ENCODE results near the gene RHOBTB1.

RHOBTB1 gene

DNA sequence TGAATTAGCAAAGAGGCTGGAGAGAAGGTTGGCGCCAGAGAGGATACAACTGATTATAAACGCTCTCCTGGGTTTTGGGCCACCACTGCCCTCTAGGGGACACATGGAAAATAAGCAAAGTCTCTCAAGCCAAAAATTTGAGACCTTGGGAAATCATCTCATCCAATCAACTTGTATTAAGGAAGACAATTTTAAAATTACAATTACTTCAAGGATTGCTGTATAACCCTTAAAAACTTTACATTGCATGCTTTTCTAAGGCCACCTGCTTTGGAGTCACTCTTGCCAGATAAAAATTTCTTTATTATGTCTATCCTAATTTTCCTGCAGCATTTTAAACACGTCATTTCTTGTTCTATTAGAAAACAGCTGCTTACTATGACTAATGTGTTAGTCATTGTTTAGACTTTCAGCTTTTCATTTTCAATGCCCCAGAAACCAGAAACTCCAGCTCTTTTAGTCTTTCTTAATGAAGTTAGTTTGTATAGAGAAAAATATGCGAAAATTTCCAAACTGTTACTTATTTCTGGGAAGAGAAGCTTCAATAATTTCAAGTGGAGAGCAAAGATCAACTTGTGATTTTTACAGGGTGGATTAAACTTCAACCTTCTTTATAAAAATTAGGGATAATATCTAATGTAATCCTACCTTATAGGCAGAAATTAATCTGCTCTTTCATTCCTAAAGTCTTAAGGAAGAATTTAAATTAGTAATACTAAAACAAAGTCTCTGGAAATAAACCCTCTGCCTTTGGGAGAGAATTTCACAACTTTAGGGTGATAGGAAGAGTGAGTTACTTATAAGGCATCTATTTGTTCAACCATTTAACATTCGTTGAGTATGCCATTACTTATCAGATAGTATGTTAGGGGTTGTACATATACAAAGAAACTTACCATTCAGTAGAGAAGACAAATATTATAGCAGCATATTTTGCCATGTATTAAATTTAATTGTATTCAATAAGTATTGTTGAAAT lies 20.6 kb upstream of the RHOBTB1 start:
- DNase-seq (ENCODE audit: low spot score), result peak; percentile 56

DNA sequence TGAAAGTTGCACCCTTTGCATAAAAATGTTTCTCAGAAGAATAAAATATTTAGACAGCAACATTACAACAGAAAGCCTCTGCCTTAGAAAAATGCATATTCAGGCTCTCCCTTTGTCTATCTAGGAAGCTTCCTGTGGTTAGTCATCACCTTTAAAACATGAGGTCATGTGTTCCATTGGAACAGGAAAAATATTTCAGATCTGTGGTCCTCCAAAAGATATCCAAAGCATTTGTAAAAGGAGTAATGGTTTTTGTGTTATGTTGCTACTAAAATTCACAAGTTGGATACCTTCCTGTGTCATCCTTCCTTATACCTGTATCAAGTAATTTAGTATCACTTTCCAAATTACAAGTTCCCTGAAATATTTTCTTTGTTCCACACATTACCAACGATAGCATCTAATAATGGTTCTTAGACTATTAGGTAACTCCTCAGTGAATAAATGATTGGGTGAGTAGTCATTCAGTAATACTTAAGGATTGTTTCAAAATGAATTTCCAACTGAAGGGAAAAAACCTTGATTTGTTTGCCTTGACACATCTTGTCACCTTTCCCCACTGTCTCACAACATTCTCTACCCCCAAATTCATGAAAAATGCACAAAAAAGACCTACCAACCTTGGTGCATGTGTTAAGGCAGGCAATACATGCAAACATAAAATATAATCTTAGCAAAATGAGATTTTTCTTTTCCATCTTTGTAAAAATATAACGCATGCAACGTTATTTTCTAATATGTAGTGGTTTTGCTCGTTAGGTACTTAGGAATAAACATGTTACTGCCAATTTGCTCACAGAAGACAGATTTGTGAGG lies 19.7 kb upstream of the RHOBTB1 start:
- DNase-seq (ENCODE audit: low spot score), result no peak

GRCh38 chr10:60962946-60963345 lies 19.0 kb upstream of the RHOBTB1 start:
- no peak for DNase-seq (ENCODE audit: low spot score)

DNA sequence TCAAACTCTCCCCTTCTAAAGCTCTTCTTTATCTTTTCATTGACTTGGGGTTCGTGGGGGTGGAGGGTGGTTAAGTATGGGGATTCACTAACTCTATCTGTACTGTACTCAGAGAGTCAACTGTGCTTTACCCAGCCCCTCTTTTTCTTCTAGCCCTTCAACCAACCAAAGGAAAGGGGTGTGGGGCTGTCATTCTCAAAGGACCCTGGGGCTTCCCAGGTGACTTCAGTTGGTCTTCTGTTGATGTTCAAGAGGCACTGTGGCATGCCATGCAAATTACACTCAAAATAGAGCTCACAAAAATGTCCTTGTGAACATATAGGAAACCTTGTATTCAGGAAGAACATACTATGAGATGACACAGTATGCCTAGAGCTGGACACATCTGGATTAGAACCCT lies 16.9 kb upstream of the RHOBTB1 start:
- no peak for DNase-seq (ENCODE audit: low spot score)

DNA sequence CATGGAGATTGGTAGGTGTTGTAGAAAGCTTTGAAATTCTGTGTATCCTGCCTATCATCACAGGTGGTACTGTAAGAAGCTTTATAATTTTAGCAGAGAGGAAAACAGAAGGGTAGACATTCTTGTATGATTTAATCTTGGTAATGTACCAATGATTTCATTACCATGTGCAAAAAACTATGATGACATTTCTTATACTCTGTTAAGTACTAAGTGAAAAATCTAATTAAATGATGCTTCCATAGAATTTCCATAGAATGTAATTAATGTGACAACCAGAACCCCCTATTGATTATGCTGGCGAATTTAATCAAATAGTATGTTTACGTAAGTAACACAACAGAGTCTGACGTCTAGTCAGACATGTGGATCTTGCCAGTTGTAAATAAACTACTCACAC lies 16.0 kb upstream of the RHOBTB1 start:
- no peak for DNase-seq (ENCODE audit: low spot score)

GRCh38 chr10:60958892-60959601 lies 15.1 kb upstream of the RHOBTB1 start:
- no peak for DNase-seq (ENCODE audit: low spot score)

DNA sequence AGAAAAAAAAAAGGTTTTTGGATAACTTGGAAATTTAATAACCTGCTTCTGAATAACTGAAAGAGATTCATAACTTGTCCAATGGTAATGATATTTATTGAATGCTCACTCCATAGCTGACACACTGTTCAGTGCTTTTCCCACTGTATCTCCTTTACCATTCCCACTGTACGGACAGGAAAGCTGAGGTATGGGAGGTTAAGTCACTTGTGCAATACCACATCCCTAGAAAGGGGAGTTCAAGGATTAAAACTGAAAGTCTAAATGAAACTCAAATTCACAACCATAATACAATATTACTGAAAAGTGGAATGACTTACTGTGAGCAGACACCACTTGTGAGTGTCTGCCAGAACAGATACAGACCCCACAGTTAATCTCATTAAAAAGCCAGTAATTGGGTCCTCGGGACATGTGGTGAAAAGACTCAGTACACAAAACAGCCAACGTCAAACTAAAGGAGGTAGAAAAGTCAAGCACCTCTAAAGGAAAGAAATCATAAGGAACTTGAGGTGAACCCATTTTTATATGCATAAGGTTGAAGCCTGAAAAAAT lies 13.8 kb upstream of the RHOBTB1 start:
- DNase-seq (ENCODE audit: low spot score), result no peak

- DNase-seq (ENCODE audit: low spot score), result no peak
These were observed 12.0 kb upstream of the RHOBTB1 start for GRCh38 chr10:60955957-60956425.

- no peak for DNase-seq (ENCODE audit: low spot score)
These were observed 11.3 kb upstream of the RHOBTB1 start for GRCh38 chr10:60955316-60955715.

- no peak for DNase-seq (ENCODE audit: low spot score)
These were observed 10.1 kb upstream of the RHOBTB1 start for GRCh38 chr10:60954035-60954434.

GRCh38 chr10:60953420-60953819 lies 9.4 kb upstream of the RHOBTB1 start:
- DNase-seq (ENCODE audit: low spot score), result no peak

DNA sequence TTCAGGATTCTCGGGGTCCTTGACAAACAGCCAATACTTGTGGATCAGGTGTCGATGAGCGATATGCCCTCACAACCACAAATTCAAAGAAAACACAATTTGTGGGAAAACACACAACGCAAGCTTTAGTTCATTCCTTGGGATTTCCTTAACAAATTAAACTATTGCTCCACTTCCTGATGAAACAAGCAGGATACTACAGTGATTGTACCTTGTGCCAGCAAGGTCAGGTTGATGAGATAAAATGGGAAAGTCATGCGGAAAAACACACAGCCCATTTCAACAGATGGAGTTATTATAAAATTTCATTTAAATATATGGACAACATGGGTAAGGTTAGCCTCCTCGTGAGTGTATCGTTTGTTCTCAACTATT lies 8.8 kb upstream of the RHOBTB1 start:
- no peak for DNase-seq (ENCODE audit: low spot score)

DNA sequence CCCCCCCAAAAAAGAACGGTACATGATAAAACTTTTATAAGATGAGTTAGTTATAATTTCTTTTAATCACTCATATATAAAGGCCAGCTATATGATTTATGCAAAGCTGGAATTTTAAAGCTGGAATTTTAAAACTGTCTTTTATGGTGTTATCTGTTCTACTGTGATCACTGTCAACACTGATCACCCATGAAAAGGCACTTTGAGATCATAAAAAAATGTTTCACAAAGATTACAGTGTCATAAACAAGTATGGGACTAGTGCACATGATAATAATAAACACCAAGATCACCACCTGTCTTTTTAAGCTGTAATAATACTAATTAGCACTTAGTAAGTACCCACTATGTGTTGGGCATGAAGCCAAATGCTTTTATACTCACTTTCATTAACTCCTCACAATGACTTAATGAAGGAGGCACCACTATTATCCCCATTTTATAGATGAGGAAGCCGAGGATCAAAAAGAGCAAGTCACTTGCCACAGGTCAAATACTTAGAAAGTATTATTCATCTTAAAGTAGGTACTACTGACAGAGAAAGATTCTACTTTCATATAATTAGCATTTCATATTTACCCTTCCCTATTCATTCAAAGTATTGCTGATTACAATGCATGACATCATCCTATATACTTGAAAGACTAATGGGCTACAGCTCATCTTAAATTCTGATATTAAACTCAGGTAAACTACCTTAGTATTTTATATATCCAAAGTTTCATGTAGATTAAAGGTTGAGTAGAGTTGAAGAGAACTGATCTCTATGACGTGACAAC lies 8.3 kb upstream of the RHOBTB1 start:
- DNase-seq (ENCODE audit: low spot score), result no peak

DNA sequence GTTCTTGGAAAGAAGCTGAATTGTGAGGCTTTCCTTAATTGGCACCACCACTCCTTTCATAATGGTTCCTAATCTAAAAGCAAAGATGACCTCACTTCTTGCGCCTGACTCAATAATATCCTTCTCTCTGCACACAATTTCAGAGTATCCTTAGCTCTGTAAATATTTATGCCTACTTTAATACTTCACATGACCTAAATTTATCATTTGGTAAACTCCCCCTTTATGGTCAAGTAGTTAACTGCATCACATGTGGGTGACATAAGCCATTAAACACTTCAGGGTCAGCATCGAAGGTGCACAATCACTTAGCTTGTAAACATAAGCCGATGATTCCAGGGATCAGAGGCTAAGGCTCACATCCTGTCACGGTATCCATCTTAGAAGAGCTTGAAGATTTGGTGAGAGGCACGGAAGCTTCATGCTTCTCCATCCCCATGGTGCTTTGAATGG lies 7.3 kb upstream of the RHOBTB1 start:
- DNase-seq (ENCODE audit: low spot score), result no peak

DNA sequence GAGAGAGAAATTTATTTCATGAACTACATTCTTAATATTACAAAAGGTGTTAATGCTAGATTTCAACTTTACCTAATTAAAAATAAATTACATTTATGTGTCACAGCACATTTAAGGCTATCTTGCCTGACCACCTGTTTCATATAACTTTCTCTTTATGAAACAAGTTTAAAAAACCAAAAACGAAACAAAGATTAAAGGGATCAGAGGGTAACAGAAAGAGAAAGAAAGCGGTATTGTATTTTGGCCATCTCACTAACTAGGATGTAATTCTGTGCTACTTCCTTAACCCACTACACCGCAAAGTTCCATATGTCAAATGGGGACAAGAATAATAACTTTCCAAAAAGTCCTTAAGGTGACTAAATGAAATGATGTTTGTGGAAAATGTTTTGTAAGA lies 6.3 kb upstream of the RHOBTB1 start:
- DNase-seq (ENCODE audit: low spot score), result no peak

- no peak for DNase-seq (ENCODE audit: low spot score)
These were observed 4.9 kb upstream of the RHOBTB1 start for GRCh38 chr10:60948851-60949250.

DNA sequence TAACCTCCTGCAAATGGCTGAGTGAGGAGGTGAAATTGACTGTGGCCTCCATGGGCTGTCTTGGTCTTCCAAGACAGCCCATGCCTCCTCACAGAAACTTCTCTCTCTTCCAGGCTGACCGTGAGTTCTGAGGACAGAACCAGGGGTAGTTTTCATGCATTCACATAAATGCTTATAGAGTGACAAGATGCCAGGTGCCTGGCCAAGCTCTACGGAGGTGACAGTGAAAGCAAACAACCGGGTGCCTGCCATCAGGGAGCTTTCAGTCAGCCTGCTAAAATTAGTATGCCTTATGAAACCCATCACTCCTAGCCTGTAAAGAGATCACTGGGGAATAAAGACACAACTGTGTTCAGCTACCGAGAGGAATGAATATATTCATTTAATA lies 919 bp upstream of the RHOBTB1 start:
- DNase-seq (ENCODE audit: low spot score), result no peak

- peak; percentile 52 for DNase-seq (ENCODE audit: low spot score)
These were observed 498 bp downstream of the RHOBTB1 start for GRCh38 chr10:60943316-60944057.

- peak; percentile 24 for DNase-seq (ENCODE audit: low spot score)
These were observed 1.1 kb downstream of the RHOBTB1 start for GRCh38 chr10:60942788-60943315.

GRCh38 chr10:60942134-60942787 lies 1.7 kb downstream of the RHOBTB1 start:
- no peak for DNase-seq (ENCODE audit: low spot score)

Data from AG08396 (cell line).